Fibroblast of the aortic adventitia (primary cell): Measurements from ENCODE around the gene TMUB1. TPM values are rescaled to one million over a fixed set of nuclear protein-coding genes. Genes with fewer than 3 reads are reported as not detected.

Source experiments
- DNase-seq: peaks from one replicate; pipeline ENCODE4 v3.0.0-alpha.2; 2010; ENCODE audit warnings: low read depth
- H3K4me3 ChIP-seq: 2 replicates; pipeline ENCODE4 v1.5.1; 2011; ENCODE audit warnings: low read depth, mild to moderate bottlenecking, control low read depth, low read length, moderate library complexity
- total RNA-seq: library from RNA; depleted of rRNA; stranded (reverse); fragments of >200 nt; gene quantifications from 2 replicates; pipeline ENCODE4 v1.2.3, GENCODE V29; 2012; ENCODE audit warnings: low replicate concordance
- TF ChIP-seq, protein P1 (sequence below): IDR thresholded peaks from 2 replicates; pipeline ENCODE4 v1.5.1; 2011; ENCODE audit warnings: mild to moderate bottlenecking, low read length, control low read depth, inconsistent platforms; ENCODE audit not compliant: insufficient read depth

Gene TMUB1
- total RNA-seq, 1 donor = 20.2 TPM

DNA sequence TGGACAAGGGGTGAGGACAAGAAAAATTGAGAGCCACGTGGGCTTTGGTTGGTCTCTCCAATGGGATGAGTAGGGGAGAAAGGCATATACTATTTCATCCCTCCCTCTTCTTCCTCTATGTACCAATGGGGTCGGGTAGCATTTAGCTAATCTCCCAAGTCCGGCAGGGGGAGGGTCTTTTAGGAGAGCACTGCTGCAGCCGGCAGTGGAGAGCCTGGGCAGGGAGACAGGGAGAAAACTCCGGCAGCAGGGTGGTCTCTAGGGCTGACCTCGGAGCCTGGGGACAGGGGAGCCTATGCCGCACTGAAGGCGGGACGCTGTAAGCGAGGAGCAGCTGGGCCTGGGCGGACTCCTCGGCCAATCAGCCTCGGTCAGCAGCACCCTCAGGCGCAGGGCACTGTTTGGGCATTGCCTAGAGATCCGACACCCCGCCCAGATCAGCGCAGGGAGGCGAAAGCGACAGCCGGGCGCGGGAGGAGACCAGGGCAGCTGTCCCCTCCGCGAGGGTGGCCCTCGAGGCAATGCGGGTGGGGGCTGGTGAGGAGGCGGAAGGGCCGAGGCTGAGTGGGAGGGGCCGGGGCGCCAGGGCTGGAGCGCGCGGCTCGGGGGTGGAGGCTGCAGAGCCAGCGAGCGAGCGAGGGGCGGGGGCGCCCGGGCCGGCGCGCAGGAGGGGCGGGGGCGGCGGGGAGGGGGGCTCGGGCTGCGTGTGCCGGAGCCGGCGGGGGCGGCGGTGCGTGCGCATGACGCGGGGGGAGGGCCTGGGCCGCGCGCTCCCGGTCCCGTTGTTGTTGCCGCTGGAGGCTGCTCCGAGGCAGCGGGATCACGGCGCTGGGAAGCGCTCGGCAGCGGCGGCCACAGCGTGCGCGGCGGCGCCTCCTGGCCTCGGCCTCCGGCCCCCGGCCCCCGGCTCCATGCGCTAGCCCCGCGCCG lies 2.7 kb upstream of the TMUB1 start, which contains the start of gene AGAP3:
Gene AGAP3, plus strand, starts transcription at position 785 of the 930 bp plus-strand sequence. CDS start 267 bp downstream, outside the sequence.
- peak; percentile 53 for DNase-seq
- H3K4me3 ChIP-seq = peak within 1 kb of the TSS; percentile 83
- TF ChIP-seq, protein P1, sequence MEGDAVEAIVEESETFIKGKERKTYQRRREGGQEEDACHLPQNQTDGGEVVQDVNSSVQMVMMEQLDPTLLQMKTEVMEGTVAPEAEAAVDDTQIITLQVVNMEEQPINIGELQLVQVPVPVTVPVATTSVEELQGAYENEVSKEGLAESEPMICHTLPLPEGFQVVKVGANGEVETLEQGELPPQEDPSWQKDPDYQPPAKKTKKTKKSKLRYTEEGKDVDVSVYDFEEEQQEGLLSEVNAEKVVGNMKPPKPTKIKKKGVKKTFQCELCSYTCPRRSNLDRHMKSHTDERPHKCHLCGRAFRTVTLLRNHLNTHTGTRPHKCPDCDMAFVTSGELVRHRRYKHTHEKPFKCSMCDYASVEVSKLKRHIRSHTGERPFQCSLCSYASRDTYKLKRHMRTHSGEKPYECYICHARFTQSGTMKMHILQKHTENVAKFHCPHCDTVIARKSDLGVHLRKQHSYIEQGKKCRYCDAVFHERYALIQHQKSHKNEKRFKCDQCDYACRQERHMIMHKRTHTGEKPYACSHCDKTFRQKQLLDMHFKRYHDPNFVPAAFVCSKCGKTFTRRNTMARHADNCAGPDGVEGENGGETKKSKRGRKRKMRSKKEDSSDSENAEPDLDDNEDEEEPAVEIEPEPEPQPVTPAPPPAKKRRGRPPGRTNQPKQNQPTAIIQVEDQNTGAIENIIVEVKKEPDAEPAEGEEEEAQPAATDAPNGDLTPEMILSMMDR = no peak

DNA sequence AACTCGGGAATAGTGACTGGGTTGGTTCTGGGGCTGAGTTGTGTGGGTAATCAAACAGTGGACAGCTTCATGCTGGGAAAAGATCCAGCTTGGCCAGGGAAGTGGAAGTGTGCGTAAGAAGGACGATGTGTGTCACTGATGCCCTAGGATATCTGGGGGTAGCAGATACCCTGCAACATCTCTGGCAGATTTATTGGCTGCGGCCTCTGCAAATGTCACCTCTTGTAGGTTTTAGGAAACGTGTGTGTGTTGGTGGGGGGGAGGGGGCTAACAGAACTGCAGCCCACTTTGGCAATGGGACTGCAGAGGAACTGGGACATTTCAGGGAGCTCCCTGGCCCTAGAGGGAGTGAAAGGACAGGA lies 2.0 kb upstream of the TMUB1 start:
- DNase-seq = no peak
- H3K4me3 ChIP-seq = peak overlapping the region; percentile 67

DNA sequence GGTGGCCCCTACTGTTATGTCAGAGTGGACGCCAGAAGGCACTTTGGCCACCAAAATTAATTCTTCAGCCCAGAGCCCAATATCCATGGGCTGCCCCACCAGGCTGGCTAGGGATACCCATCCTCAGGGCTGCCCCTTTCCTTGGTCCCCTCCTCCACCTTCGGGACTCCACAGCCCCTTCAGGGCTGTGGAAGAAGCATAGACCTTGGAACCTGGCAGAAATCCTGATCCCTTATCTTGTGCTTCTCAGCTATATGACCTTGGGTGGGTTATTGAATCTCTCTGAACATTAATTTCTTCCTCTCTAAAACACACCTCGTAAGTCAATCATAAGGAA lies 499 bp upstream of the TMUB1 start:
- no peak for DNase-seq
- TF ChIP-seq, protein P1 = no peak
- H3K4me3 ChIP-seq = peak overlapping the region; percentile 77

More for the DNA sequence above, 2.0 kb upstream of the TMUB1 start:
- TF ChIP-seq, protein P1 = no peak

DNA sequence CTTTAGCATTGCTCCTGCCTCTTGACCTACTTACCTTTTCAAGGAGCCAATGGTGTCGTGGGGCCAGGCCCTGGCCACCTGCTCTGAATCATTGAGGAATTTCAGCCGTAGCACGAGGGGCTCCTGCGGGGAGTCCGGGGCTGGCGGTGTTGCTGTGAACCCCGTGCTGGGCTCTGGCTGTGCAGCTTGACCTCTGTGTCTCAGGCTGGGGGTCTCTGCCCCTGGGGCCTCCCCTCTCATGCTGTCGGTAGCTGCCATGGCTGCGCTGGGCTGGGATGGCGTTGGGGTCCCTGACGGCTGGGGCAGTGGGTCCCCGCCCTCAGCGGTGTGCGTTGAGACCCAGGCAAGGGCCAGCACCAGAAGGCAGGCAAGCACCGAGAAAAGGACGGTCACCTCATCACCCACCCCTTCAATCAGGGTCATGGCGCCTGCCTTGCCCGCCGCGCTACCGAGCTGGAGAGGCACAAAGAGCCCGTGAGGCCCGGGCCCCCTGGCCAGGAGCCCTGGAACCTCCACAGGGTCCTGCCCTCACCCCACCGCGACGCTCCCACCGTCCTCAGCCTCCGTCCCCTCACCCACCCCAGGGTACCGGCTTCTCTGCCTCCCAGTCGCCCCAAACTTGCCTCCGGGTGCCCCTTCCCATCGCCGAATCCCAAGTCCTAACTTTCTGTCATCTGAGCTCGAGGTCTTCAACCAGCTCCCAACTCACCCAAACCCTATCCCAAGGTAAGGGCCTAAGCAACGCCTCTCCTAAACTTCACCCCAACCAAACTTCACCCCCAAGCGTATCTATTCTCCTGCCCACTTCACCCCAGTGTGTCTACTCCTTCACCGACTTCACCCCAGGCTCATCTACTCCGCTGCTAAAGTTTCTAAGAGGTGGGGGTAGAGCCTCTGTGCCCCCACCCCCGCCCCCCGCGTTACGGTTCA lies 887 bp downstream of the TMUB1 start:
- peak overlapping the region; percentile 77 for H3K4me3 ChIP-seq
- TF ChIP-seq, protein P1 = no peak
- DNase-seq = no peak

DNA sequence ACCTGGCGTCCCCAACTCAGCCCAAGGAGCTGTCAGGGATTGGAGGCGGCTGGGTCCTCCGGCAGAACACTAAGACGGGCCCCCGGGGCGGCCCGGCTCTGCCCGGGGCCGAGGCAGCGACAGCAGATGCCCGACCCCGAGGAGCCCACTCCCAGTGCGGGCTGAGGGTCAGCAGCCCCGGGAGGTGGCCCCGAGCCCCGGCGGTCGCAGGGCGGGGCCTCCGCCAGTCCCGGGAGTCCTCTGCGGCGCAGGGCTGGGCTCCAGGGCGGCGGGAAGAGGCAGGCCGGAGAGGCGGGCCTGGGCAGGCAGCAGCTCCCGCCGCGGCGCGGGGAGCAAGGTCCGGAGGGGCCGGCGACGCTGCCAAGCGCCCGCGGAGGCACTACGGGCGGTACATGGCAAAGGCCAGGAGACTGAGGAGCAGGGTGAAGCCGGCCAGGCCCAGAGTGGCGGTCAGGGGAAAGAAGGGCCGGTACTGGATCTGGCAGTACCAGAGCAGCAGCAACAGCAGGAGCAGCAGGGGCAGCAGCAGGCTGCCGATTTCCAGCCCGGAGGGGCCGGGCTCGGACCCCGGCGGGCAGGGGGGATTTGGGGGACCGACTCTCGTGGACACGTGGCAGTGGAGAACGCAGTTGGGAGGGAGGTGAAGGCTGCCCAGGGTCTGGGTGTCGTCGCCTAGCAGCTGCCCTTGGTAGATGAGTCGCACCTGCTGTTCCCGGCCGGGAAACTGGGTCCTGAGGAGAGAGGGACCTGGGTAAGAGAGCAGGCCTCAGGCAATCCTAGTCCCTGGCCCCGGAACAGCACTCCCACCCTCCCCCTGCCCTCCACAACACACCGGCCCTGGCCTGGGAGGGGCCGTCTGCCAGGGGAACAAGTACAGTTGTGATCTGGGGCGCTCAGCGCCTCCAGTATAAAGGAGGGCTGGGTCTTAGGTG lies 1.9 kb downstream of the TMUB1 start:
- TF ChIP-seq, protein P1 = no peak
- DNase-seq = no peak
- peak overlapping the region; percentile 77 for H3K4me3 ChIP-seq
